Muscle layer of colon (tissue), 2 donors: ENCODE data around the gene DLG1.

ENCODE experiments used
- H3K27ac ChIP-seq: one replicate; pipeline ENCODE4 v1.7.0; 2013; ENCODE audit warnings: low read depth, mild to moderate bottlenecking, low read length, moderate library complexity
- H3K27me3 ChIP-seq, 2 donors: one replicate each; pipeline ENCODE4 v1.7.0; 2013; ENCODE audit warnings: low read length in 2 of 2, mild to moderate bottlenecking in 2 of 2; ENCODE audit not compliant: insufficient read depth in 2 of 2, control insufficient read depth in 1 of 2
- H3K36me3 ChIP-seq: one replicate; pipeline ENCODE4 v1.7.0; 2013; ENCODE audit warnings: mild to moderate bottlenecking, low read length; ENCODE audit not compliant: insufficient read depth
- H3K4me1 ChIP-seq: one replicate; pipeline ENCODE4 v1.7.0; 2013; ENCODE audit warnings: mild to moderate bottlenecking, low read length; ENCODE audit not compliant: insufficient read depth
- H3K4me3 ChIP-seq, 2 donors: one replicate each; pipeline ENCODE4 v1.7.0; 2013; ENCODE audit warnings: low read length in 2 of 2, low read depth in 1 of 2, mild to moderate bottlenecking in 1 of 2, moderate library complexity in 1 of 2
- H3K9ac ChIP-seq: one replicate; pipeline ENCODE4 v1.7.0; 2013; ENCODE audit warnings: low read length
- H3K9me3 ChIP-seq: one replicate; pipeline ENCODE4 v1.7.0; 2013; ENCODE audit warnings: mild to moderate bottlenecking, low read length
- donor health status: abdominal sarcoma.
- donor health status: Adenocarcinoma of cecum.

Gene DLG1

DNA sequence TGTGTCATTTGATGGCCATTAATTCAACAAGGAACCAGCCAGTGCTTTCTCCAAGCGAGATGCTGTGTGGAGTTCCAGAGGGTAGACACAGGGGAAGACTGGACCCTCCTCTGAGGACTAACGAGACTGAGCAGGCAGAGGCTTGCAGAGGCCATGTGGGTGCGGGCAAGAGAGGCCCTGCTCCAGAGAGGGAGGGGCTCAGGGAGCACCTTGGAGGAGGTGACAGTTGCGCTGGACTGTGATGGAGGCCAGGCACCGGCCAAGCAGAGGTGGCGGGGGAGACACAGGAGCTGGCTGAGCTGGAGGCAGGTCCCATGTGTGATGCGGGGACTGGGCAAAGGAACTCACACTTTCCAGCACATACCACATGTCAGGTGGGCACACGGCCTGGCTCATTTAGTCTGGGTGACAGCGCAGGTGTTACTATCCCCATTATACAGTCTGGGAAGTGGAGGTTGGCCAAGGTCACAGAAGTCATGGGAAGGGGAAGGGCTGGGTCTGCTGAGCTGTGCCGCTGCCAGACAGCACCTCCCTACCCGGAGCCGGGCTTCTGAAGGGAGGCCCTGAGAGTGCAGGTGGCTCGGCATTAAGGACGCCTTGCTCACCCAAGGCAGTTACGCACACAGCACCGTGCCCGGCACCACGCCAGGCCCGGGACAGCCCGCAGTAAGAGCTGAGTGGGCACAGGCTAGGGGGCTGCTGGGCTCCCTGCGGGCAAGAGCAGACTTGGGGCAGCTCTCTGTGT lies 272.5 kb downstream of the DLG1 start:
- Histone ChIP-seq H3K36me3 (no peaks in the 10 kb centered on the region), H3K4me3 (no peak overlapping the region), H3K27me3 (peaks cover 0 to 18% of the 10 kb centered on the region in 2 donors), H3K27ac (no peak overlapping the region), H3K9ac (no peak overlapping the region), H3K9me3 (no peaks in the 10 kb centered on the region), H3K4me1 (no peaks in the 10 kb centered on the region)

DNA sequence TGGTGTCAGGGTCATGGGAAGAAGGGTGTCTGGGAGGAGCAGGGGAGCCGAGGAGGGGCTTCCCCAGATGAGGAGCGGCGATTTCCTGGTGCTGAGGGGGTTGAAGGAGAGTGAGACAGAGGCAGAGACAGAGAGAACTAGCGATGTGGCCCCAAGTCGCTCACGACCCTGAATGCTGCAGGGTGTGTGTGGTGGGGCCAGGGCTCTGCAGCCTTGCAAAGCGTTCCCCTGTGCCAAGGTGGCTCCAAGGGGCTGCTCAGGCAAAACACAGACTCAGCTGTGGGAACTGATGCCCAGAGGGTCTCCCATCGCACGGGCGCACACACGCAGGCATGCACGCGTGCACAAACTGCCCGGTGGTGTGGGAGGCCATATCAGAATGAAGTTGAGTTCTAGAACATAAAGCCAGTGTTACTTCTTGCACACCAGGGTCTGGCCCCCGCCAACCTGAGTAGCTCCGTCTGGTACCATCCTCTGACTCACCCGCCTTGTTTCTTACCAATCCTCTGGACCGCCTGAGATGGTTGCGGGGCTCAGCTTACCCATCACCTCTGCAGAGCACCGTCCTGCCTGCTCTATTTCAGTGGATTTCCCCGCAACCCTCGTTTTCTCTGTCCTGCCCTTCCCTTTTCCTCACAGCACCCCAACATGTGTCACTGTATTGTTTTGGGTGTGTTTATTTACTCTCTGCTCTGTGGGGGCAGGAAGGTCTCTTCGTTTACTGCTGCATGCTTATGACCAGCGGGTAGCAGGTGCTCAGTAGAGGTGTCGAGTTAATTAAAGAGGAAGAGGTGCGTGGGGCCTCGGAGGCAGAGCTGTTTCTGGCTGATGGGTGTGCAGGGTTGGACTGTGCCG lies 273.3 kb downstream of the DLG1 start:
- Histone ChIP-seq H3K36me3 (no peaks in the 10 kb centered on the region), H3K4me3 (no peak overlapping the region), H3K9me3 (no peaks in the 10 kb centered on the region), H3K9ac (no peak overlapping the region), H3K27ac (no peak overlapping the region), H3K27me3 (peaks cover 0 to 18% of the 10 kb centered on the region in 2 donors), H3K4me1 (no peaks in the 10 kb centered on the region)

DNA sequence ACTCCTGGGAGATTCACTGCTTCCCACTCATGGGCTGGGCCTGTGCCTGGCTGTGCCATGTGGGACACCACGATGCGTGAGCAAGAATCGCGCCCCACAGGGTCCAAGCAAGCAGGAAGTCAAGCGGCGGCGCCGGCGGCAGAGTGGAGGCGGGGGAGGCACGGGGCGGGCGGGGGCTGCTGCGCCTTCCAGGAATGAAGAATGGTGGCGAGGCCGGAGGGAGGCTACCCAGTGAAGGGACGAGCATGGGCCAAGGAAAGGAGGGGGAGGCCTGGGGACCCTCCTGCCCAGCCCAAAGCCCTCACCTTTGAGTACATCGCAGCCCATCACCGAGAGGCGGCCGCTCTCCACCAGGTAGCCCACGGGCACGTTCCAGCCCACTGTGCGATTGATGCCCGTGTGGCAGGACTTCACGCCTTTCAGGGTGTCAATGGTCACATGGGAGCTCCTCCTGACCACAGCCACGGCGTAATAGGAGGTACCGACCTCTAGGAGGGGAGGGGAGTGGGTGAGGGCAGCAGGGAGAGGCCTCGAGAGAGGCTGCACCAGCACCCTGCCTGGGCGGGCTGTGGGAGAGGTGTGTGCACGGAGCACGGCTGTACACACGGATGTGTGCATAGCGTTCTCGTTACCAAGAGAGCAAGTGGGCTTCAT lies 274.3 kb downstream of the DLG1 start:
- H3K4me1 ChIP-seq = no peaks in the 10 kb centered on the region
- H3K27ac ChIP-seq = no peak overlapping the region
- H3K9ac ChIP-seq = no peak overlapping the region
- no peaks in the 10 kb centered on the region for H3K36me3 ChIP-seq
- H3K9me3 ChIP-seq = no peaks in the 10 kb centered on the region
- H3K4me3 ChIP-seq = no peak overlapping the region
- peaks cover 0 to 11% of the 10 kb centered on the region in 2 donors for H3K27me3 ChIP-seq

DNA sequence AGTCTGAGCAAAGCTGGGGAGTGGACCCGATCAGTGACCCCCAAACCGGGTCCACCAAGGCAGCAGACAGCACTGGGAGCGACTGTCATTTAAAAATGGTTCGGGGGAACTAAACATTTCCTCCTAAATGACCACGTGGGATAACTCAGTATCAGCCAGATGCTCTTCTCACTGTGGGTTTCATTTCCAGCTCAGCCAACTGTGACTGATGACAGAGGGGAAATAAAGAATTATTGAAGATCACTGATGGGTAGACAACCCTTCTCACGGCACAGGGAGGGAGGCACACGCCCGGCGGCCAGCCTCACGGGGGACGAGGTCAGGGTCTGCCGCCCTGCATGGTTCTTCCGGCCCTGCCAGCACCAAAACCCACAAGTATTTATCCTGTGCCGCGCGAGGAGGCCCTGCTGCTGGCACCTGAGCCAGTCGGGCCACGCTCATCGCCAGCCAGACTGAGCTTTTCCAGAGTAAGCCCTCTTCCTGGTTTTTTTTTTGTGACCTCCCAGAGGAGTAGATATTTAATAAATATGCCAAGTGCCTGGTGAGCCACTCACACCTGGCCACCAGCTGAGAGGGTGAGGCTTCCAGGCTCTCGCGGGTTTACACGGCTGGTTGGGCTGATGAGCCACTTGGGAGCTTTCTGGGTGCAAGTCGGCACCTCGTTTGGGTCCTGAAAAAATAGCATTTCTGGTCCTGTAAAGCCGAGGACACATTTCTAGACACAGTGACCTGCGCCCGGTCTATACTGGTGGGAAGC lies 275.0 kb downstream of the DLG1 start:
- Histone ChIP-seq H3K36me3 (no peaks in the 10 kb centered on the region), H3K27me3 (peaks cover 0 to 7% of the 10 kb centered on the region in 2 donors), H3K9me3 (no peaks in the 10 kb centered on the region), H3K4me1 (no peaks in the 10 kb centered on the region), H3K4me3 (no peak overlapping the region), H3K9ac (no peak overlapping the region), H3K27ac (no peak overlapping the region)

DNA sequence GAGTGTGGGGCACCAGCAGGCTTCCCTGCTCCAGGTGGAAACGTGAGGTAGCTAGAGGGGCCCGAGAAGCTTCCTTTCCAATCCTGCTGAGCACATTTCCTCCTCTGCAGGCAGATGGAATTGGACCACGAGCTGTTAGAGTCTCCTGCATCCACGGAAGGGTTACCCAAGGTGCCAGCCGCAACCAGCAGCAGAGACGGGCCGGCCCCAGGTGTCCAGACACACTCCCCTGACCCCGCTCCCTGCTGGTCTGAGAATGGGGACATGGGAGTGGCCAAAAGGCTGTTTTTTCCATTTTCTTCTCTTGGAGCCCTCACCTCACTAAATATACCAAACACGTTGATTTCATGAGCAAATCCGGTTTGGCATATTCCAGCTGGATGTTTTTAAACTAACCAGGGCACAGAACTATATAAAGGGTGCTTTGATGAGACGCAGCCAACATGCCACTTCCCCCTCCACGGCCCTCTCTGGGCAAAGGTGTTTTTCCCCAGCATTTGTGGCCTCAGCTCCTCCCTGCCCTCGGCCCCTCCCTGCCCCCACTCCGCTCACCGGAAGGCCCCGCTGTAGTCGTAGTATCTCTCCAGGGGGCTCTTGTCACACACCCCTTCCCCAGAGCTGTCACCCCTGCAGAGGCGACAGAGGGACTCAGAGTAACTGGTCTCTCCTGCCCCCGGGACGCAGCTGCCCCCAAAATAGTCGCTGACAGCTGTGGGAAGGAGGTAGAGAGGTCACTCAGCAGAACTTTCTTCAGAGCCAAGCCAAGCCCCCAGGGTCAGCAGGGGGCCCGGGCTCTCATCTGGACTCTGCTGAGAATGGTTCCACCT lies 275.8 kb downstream of the DLG1 start:
- Histone ChIP-seq H3K27ac (no peak overlapping the region), H3K9ac (no peak overlapping the region), H3K4me1 (no peaks in the 10 kb centered on the region), H3K27me3 (peaks cover 0 to 7% of the 10 kb centered on the region in 2 donors), H3K36me3 (no peaks in the 10 kb centered on the region), H3K4me3 (no peak overlapping the region), H3K9me3 (no peaks in the 10 kb centered on the region)

DNA sequence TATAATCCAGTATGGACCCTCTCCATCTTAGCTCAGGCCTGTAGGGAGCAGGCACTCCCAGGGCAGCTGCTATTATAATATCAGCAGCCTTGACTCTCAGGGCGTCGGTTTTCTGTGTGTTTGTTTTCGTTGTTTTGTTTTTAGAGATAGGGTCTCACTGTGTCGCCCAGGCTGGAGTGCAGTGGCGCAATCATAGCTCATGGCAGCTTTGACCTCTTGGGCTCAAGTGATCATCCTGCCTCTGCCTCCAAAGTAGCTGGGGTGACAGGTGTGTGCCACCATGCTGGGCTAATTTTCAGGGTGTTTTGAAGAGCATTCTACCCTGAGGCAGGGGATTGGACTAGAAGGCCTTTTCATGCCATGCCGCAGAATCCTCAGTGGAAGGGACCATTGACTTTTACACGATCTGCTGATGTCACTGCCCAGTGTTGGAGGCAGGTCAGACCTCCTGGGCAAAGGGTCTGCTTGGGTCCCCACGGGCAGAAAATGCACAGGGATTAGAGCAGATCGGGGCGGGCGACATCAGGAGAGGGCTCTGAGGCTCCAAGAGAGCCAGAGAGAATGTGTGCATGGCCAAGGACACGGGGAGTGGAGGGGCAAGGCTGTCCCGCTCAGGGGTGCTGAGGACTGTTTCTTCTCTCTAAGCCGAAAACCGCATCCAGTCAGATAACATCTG lies 276.5 kb downstream of the DLG1 start:
- Histone ChIP-seq H3K9me3 (no peaks in the 10 kb centered on the region), H3K27me3 (peaks cover 0 to 7% of the 10 kb centered on the region in 2 donors), H3K4me1 (no peaks in the 10 kb centered on the region), H3K9ac (no peak overlapping the region), H3K36me3 (no peaks in the 10 kb centered on the region), H3K27ac (no peak overlapping the region), H3K4me3 (no peak overlapping the region)

DNA sequence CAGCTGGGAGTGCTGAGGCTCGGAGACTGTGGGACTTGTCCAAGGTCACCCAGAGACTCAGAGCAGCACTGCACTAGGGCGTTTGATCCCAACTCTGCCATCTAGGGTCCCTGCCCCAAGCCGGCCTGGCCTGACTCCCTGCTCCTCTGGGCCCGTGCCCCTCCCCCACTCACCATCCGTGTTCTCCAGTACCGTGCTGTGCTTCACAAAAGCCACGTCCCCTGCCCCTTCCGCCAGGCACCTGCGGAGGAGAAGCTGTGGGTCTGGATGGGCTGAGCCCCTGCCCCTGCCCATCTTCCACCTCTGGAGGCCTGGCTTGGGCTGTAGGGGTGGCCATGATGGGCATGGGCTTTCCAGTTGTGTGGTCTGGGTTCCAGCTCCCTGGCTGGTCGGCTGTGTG lies 277.2 kb downstream of the DLG1 start:
- no peak overlapping the region for H3K9ac ChIP-seq
- peaks cover 0 to 7% of the 10 kb centered on the region in 2 donors for H3K27me3 ChIP-seq

DNA sequence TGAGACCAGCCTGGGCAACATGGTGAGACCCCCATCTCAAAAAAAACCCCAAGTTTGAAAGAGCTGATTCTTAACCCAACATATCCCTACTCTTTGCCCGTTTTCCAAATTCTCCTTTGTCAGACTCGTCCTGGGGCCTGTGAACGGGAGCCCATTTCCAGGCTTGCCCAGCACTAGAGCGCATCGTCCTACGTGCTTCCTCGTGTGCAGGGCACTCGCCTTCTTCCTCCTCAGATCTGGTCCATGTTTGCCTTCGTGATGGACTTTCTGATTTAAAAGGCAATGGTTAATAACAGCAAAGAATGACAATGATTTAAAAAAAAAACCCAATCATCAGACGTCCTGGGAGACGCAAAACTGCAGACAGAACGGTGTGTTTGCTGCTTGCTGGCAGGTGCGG lies 278.9 kb downstream of the DLG1 start:
- Histone ChIP-seq H3K27me3 (peaks cover 0 to 4% of the 10 kb centered on the region in 2 donors), H3K4me1 (no peaks in the 10 kb centered on the region), H3K36me3 (no peaks in the 10 kb centered on the region), H3K9ac (no peak overlapping the region), H3K4me3 (no peak overlapping the region), H3K27ac (no peak overlapping the region), H3K9me3 (no peaks in the 10 kb centered on the region)

More for the DNA sequence above, 277.2 kb downstream of the DLG1 start:
- no peaks in the 10 kb centered on the region for H3K9me3 ChIP-seq
- H3K4me1 ChIP-seq = no peaks in the 10 kb centered on the region
- H3K36me3 ChIP-seq = no peaks in the 10 kb centered on the region
- H3K4me3 ChIP-seq = no peak overlapping the region
- H3K27ac ChIP-seq = no peak overlapping the region

DNA sequence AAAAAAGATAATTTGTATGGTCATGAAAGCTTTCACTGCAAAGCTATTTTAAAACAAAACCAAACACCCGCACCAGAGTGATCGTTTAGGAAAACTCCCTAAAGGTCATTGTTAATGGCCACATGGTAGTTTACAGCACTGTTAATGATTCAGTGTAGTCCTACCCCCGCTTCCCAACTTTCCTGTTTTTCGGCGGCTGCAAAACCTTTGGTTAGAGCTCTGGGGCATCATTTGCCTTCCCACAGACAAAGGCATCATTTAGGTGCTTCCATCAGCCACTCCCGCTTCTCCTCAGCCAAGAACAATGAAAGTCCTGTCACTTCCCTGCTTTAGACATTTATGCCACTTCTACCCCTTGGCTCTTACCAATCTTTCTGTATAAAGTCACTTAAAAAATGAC lies 279.4 kb downstream of the DLG1 start:
- Histone ChIP-seq H3K9ac (no peak overlapping the region), H3K36me3 (no peaks in the 10 kb centered on the region), H3K9me3 (no peaks in the 10 kb centered on the region), H3K4me3 (no peak overlapping the region), H3K27me3 (no peaks in the 10 kb centered on the region), H3K4me1 (no peaks in the 10 kb centered on the region), H3K27ac (no peak overlapping the region)

DNA sequence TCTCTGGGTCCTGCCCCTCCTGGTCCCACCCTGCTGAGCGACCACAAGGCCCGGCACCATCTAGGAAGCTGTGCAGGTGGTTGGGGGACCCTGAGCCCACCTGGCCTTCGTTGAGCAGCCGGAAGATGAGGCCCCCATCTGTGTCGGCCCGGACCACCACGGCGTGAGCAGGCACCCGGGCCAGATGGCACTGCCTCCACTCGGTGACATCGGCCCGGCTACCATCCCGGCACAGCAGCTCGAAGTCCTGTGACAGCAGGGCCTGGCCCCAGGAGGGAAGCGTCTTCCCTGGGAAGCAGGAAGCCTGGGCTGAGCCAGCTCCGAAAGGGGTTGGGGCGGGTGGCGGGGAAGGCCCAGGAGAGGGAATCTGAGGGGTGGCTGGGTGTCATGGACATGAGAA lies 281.4 kb downstream of the DLG1 start:
- H3K9me3 ChIP-seq = no peaks in the 10 kb centered on the region
- no peaks in the 10 kb centered on the region for H3K4me1 ChIP-seq
- H3K9ac ChIP-seq = no peak overlapping the region
- no peaks in the 10 kb centered on the region for H3K27me3 ChIP-seq
- H3K4me3 ChIP-seq = no peak overlapping the region
- no peak overlapping the region for H3K27ac ChIP-seq
- no peaks in the 10 kb centered on the region for H3K36me3 ChIP-seq
